Activated gamma-delta T cell treated with anti-CD3 and anti-CD28 coated beads, Interleukin-2, amount 50 U/mL, for 16 hours (primary cell): ENCODE measurements around the gene PGAP1.

Source experiments
- DNase-seq: peaks from one replicate; pipeline ENCODE4 v3.0.0-alpha.2; 2020; ENCODE audit warnings: low read depth

Gene PGAP1

DNA sequence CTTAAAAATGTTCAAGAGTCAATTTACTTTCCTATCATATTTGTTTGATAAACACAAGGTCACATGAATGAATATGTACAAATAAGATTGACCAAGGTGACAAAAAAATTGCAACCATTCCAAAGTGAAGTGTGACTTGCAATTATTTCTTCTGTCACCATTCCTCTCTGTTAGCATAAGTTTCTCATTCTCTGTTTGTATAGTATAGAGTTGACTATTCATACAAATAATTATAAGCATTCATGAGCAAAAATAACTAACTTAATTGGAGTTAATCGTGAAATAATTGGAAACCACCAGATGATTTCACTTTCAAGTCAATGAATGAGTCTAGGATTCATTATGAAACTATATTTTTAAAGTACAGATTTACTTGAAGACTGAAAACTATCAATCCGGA lies 42.1 kb downstream of the PGAP1 start:
- no peak for DNase-seq

DNA sequence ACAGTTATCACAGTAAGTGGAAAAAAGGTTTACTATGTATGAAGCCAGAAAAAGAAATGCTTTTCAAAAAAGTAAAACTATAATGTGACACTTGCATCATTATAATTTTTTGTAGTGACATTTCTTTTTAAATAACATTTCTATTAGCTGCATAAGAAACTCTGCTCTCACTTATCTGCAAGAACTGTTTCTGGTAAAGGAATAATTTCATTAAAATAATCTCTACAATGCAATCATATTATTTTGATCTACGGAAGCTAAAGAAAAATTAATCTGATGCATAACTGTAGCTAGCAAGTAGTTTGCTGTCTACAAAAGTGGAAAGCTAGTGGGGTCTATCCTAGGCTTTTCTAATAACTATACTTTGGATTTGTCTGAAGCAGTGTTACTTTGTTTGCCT lies 50.1 kb downstream of the PGAP1 start:
- DNase-seq: no peak

- DNase-seq: no peak
Observed at GRCh38 chr2:196875414-196875813, 51.1 kb downstream of the PGAP1 start.

DNA sequence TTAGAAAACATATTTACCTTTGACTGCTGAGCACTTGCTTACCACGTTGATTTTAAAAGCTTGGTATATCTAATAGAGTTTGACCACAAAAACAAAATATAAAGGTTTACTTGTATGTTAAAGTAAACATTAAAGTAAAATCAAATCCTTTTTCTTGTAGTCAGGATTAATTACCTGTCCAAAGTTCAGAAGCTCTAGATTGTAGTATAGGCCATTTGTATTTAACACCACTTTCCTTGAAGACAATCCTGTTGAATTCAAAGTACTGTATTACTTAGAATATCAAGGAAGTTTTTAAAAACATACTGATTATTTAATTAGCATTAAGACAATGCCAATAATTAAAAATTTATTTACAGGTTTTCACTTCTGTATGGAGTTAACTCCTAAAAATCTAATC lies 53.0 kb downstream of the PGAP1 start:
- DNase-seq: no peak

GRCh38 chr2:196854629-196855028 lies 71.9 kb downstream of the PGAP1 start:
- no peak for DNase-seq

DNA sequence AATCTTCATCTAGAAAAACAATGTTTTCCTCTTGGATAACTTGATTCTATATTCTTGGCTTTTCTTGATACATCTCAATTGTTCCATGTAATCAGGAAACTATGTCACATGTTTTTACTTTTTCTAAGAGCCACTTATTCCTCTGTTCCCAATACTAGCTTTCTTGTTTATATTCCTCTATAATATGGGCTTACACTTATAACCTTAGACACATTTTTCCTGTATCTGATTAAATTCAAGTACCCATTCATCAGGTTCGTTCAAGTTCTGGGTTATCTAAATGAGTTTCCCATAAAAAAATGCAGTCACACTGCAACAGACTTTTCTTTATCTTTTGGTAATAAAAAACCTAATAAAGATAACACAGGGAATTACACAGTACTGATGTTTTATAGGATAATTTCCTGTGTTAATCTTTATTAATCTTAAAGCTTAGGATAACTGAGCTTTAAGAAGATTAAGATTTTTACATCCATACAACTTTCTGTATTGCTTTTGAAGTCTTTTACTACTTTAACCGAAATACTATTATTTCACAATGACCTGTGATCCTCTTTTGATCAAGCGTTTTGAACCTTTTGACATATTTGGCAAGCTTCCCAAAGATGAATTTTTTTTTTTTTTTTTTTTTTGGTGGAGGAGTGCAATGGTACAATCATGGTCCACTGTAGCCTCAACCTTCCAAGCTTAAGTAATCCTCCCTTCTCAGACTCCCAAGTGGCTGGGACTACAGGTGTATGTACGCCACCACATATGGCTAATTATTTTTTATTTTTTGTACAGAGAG lies 73.0 kb downstream of the PGAP1 start:
- no peak for DNase-seq

DNA sequence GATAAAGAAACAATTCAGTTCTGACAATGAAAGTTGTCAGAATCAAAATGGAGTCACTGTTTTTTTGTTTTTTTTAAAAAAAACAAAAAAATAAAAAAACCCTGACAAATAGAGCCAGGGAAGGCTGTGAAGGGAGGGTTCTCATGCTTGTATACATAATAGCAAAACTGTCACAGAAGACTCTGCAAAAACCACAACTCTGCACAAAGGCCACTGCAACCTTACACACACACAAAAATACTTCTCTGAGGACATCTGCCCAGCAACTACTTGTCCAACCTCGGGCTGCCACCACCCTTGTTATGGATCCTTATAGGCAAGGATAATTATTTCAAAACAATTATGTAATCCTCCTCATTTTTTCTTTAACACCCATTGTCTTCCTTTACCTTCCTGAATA lies 75.4 kb downstream of the PGAP1 start:
- DNase-seq: no peak

GRCh38 chr2:196849895-196850294 lies 76.6 kb downstream of the PGAP1 start:
- no peak for DNase-seq

DNA sequence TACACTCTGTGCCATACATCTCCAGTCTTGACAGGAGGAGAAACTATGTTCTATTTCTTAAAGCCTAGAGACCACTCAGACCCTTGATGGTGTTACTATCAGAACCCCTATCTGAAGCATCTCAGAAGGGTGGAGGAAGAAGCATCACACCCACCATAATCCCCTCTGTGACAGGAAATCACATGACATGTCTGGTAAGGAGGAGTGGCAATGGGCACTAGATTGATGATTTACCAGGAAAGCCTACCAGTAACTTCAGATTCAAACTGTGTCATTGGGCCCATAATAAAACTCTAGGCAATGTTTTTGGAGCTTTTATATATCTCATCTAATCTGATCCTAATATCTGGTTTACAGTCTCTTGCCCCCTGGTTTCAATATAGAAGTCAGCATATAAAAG lies 80.2 kb downstream of the PGAP1 start:
- DNase-seq: no peak

- no peak for DNase-seq
Observed at GRCh38 chr2:196845371-196845770, 81.1 kb downstream of the PGAP1 start.

GRCh38 chr2:196840171-196840570 lies 86.3 kb downstream of the PGAP1 start:
- DNase-seq: no peak

GRCh38 chr2:196839574-196839973 lies 86.9 kb downstream of the PGAP1 start:
- DNase-seq: no peak

- DNase-seq: no peak
Observed at GRCh38 chr2:196836440-196836839, 90.1 kb downstream of the PGAP1 start.

- DNase-seq: no peak
Observed at GRCh38 chr2:196830701-196831100, 95.8 kb downstream of the PGAP1 start.

GRCh38 chr2:196827356-196827755 lies 99.2 kb downstream of the PGAP1 start:
- DNase-seq: no peak

DNA sequence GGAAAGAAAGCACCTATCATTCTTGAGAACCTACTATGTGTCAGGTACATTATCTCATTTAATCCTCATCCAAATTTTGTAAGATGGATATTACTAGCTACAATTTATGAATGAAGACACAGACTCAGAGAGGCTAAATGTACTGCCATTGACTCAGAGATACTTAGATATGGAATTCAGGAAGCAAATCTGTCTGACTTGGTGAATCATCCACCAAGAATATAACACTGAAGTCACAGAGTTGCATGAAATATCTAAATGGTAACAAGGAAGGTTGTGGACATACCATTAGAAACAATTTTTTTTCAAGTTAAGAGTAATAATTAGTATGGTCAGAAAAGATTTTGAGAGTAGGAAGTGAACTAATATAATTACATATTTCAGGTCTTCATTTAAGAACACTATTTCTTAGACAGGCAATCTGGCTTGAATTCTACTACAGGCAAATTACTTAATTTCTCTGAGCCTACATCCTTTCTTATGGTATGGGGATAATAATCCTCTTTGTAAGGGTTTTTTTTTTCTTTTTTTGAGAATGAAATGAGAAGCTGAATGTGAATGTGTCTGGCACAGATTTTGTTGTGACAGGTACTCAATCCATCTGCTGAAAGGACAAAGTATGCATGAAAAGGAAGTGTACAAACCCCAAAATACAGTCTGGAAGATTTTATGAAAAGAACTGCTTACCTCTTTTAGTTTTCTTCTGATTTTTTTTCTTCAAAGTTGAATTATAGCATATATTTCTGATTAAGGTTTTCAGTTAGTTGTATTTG lies 102.6 kb downstream of the PGAP1 start:
- no peak for DNase-seq

DNA sequence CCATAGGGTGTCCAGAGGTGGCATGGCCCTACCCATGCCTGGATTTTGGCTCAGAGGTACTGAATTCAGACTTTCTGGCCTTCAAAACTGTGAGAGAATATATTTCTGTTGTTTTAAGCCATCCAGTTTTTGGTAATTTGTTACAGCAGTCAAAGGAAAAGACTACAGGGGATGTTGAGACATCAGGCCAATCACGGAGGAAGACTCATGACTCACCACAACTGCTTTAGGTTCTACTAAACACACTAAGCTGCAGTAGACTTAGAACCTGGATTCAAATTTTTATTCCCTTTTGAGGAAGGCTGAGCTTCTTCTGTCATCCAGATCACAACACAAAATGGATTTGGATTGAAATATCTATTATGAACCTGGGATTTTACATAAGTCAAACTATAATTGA lies 105.3 kb downstream of the PGAP1 start:
- no peak for DNase-seq

DNA sequence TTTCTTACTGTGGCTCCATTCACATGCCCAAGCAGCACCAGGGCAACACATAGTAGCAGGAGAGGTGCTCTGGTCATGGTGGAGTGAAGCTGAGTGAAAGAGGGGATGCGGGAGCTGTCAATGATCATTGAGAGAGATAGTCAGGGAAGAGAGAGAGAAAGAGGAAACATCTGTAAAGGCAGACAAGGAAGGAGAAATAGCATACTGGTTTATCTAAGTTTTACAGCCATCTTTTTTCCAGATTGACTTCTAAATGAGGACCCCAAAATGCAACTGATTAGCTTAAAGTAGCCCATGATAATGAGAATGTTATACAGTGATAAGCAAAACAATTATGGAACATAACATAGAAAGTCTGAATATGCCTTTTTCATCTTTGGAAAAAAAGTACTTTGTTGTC lies 117.2 kb downstream of the PGAP1 start, which contains the start of gene C2orf66:
C2orf66 (minus strand) TSS at position 96 of the 400 bp plus-strand sequence; CDS start at position 77, 19 bp downstream.
- DNase-seq: no peak

DNA sequence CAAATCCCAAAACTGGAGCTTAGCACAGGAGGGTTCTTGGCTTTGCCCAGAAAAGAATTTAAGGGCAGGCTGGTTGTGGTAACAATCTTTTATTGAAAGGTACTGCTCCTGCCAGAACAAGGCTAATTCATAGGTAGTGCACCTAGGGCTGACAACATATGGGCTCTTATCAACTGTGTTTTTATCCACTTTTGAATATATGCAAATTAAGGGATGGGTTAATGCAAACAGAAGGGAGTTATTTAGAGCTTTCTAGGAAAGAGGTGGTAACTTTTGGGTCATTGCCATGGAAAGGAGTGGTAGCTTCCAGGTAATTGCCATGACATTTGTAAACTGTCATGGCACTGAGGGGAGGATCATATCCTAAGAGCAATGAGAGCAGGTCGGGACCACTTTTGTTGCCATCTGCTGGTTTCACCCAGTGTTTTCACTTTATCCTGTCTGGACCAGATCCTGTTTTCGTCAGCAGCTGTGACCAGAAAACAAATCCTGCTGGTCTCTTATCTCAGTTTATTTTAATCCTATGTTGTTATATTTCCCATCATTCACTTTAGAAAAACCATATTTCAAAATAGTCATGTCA lies 118.3 kb downstream of the PGAP1 start:
- DNase-seq: no peak

GRCh38 chr2:196804381-196804780 lies 122.1 kb downstream of the PGAP1 start:
- no peak for DNase-seq

GRCh38 chr2:196802401-196802800 lies 124.1 kb downstream of the PGAP1 start:
- DNase-seq: no peak

GRCh38 chr2:196801674-196802261 lies 124.7 kb downstream of the PGAP1 start:
- DNase-seq: no peak

GRCh38 chr2:196798980-196799379 lies 127.5 kb downstream of the PGAP1 start:
- DNase-seq: no peak
